HG03159 (cell line): ENCODE measurements around the gene RASL11A.
"Not testable (repeated sequence)": the region's sequence is repeated elsewhere in the genome, so short reads cannot be mapped to it uniquely, and the experiment has no call there.

Experiments used
- ATAC-seq: cut with Tn5 transposase; IDR thresholded peaks from one replicate; pipeline ENCODE4 v1.9.1; 2021; ENCODE audit warnings: mild to moderate bottlenecking, moderate library complexity; ENCODE audit not compliant: unreplicated experiment

Gene RASL11A

GRCh38 chr13:27298849-27299248 is 28.2 kb downstream of the RASL11A start:
- no peak for ATAC-seq

GRCh38 chr13:27300406-27300805 is 29.8 kb downstream of the RASL11A start:
- ATAC-seq, result not testable (repeated sequence)

DNA sequence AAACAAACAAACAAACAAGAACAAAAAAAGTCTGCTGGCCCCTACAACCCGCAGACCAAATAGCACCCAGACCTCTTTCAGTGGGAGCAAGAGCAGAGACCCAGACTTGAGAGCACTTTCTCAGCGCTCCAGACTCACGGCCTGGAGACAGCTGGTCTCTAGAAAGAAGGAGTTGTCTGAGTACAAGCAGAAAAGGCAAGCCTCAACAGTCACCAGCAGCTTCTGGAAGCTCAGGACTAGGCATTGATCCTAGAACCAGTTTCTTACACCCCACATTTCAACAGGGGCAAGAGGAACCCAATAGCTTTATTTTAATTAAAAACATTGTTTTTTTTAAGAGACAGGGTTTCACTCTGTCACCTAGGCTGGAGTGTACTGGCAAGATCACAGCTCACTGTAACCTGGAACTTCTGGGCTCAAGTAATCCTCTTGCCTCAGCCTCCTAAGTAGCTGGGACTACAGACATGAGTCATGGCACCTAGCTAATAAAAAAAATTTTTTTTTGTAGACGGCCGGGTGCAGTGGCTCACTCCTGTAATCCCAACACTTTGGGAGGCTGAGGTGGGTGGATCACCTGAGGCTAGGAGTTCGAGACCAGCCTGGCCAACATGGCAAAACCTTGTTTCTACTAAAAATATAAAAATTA is 30.4 kb downstream of the RASL11A start:
- ATAC-seq, result no peak

GRCh38 chr13:27302643-27303262 is 32.1 kb downstream of the RASL11A start:
- no peak for ATAC-seq

DNA sequence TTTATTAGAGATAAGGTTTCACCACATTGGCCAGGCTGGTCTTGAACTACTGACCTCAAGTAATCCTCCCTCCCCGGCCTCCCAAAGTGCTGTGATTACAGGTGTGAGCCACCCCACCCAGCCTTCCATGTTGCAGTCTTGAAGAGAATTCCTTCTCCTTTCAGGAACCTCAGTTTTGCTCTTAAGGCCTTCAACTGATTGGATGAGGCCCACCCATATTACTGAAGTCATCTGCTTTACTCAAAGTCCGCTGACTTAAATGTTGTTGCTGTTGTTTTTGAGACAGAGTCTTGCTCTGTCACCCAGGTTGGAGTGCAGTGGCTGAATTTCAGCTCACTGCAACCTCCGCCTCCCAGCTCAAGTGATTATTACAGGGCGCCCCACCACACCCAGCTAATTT is 33.5 kb downstream of the RASL11A start:
- no peak for ATAC-seq

DNA sequence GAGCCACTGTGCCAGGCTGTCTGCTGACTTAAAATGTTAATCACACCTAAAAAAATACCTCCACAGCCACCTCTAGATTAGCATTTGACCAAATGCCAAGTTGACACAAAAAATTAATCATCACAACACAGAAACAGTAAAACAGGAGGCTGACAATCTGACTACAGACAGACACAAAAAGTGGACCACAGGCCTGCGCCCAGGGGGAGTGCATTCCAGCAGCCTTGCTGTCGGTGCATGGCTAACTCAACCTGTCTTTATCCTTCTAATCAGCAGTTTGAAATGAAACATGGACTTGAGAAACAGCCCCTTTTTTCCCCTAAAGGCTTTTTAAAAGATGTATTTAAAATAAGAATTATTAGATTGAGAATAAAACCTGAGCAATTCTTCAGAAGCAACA is 34.0 kb downstream of the RASL11A start:
- ATAC-seq, result no peak

GRCh38 chr13:27306364-27306763 is 35.7 kb downstream of the RASL11A start:
- no peak for ATAC-seq

GRCh38 chr13:27308941-27309340 is 38.3 kb downstream of the RASL11A start:
- ATAC-seq, result no peak

- ATAC-seq, result no peak
Measured at GRCh38 chr13:27309401-27309958, 38.9 kb downstream of the RASL11A start.

GRCh38 chr13:27309967-27310598 is 39.5 kb downstream of the RASL11A start:
- ATAC-seq, result no peak

- ATAC-seq, result no peak
Measured at GRCh38 chr13:27310946-27311345, 40.3 kb downstream of the RASL11A start.

GRCh38 chr13:27311518-27312210 is 41.0 kb downstream of the RASL11A start:
- ATAC-seq, result no peak

DNA sequence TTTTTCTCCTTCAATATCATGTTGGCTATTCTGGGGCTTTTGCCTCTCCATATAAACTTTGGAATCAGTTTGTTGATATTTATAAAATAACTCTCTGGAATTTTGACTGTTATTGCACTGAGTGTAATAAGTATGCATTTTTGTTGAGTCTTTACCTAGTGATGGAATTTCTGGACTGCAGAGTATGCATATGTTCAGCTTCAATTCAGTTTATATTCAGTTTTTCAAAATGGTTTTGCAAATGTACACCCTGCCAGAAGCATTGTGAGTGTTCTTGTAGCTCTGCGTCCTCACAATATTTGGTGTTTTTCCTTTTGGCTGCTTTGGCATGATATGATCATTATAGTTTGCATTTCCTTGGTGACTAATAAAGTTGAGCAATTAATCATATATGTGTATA is 43.1 kb downstream of the RASL11A start:
- ATAC-seq, result no peak

GRCh38 chr13:27319404-27319803 is 48.8 kb downstream of the RASL11A start:
- ATAC-seq, result no peak

DNA sequence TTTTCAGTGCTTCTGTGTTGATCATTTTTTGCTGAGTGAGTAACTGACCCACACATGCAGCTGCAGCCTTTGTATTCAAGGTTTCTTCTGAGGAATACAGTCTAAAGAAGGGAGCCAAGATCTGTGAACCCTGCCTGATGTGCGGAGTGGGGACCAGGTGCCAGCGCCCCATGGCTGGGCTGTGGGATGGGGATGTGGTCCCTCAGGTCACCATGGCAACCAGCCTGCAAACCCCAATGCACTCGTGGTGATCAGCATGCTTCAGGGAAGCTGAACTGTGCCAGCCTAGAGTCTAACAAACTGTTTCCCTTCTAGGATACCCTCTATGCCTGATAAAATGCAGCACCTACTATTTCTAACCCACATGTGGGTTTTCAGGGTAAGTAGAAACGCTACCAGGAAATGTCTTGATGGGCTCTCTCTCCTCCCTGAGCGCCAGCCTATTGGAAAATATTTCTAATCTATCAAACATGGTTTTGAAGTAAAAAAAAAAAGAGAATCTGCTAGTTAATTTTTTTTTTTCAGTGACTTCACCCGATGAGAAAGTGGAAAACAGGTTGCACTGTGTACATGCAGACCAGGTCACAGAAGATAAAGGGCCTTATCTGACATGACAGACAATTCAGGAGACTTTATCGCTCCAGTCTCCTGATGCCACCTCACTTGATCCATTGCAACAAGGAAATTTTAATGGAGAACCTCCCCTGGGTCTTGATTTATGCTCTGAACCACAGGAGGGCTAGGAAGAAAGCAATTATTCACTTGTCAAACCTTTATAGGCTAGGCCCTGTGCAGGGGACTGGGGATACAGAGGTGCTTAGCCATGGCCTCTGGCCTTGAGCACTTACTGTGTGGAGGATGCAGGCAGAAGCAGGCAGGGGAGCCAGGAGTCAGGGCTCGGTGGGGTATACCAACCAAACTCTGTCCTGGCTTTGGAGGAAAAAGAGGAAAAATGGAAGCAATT is 51.1 kb downstream of the RASL11A start:
- no peak for ATAC-seq

DNA sequence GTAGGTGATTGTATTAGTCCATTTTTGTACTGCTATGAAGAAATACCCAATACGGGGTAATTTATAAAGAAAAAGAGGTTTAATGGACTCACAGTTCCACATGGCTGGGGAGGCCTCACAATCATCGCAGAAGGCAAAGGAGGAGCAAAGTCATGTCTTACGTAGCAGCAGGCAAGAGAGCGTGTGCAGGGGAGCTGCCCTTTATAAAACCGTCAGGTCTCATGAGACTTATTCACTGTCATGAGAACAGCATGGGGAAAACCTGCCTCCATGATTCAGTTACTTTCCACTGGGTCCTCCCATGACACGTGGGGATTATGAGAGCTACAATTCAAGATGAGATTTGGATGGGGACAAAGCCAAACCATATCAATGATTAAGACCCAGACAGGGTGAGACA is 51.8 kb downstream of the RASL11A start:
- ATAC-seq, result not testable (repeated sequence)
